ENCODE measurements around the gene WDFY4.

DNA sequence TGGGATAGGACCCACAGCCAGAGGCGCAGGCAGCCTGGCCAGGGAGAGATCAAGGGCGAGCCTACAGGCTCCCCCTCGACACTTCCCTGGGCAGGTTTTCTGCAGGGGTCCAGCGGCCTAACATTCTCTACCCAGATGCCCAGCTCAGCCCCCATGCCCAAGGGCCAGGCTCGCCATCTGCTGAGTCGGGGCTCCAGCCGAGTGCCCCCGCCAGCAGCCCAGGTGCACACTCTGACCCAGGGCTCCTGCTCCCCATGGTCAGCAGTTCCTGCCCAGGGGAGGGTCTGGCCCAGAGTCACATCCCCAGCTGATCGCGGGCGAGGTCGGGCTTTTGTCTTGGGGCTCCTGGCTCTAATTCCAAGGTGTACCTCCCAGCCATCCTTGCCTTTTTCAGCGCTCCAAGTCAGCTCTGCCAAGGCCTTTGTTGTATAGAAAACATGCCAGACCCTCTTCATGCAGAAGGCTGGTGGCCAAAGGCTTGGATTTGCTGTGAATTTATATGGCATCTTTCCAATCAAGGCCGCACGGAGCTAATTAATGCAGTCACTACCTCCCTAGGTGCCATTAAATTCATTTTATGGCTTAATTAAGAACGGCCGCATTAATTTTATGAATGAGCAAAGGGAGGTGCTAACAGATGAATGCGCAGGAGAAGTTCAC lies 134.3 kb downstream of the WDFY4 start:
- TF ChIP-seq CTCF (conservative IDR thresholded peaks at IDR 0.05; ENCODE audit: low read length): no peak
- TF ChIP-seq EZH2phosphoT487 (IDR thresholded peaks at IDR 0.05; ENCODE audit: borderline replicate concordance): no peak
